SK-N-SH treated with all-trans-retinoic acid at 6 μM for 48 hours (cell line): Measurements from ENCODE around the gene ANKRA2.

ENCODE experiments used
- ATAC-seq: fragments of 200-7000 bp; cut with Tn5 transposase; 3 replicates; pipeline ENCODE4 v1.9.1; 2020; ENCODE audit warnings: mild to moderate bottlenecking, moderate library complexity
- ARNTL ChIP-seq: fragments of 450-650 bp; formaldehyde crosslinking; IDR thresholded peaks from 2 replicates; pipeline ENCODE4 v1.5.0; 2020; ENCODE audit warnings: low read depth, mild to moderate bottlenecking, moderate library complexity, borderline replicate concordance
- BACH2 ChIP-seq: fragments of 250-450 bp; sonication (Bioruptor Pico); IDR thresholded peaks from 2 replicates; pipeline ENCODE4 v1.9.0; 2021; ENCODE audit warnings: mild to moderate bottlenecking, borderline replicate concordance
- CREB5 ChIP-seq: fragments of 250-450 bp; sonication (Bioruptor Pico); IDR thresholded peaks from 2 replicates; pipeline ENCODE4 v1.5.1; 2020; ENCODE audit warnings: low read depth, mild to moderate bottlenecking, moderate library complexity
- CSDC2 ChIP-seq: fragments of 250-450 bp; sonication (Bioruptor Pico); IDR thresholded peaks from 2 replicates; pipeline ENCODE4 v1.5.0; 2020; ENCODE audit warnings: mild to moderate bottlenecking, moderate library complexity
- ESRRG ChIP-seq: fragments of 250-450 bp; sonication (Bioruptor Pico); IDR thresholded peaks from 2 replicates; pipeline ENCODE4 v1.6.1; 2021; ENCODE audit warnings: mild to moderate bottlenecking
- GLIS3 ChIP-seq: fragments of 250-450 bp; sonication (Bioruptor Pico); IDR thresholded peaks from 2 replicates; pipeline ENCODE4 v1.5.0; 2020; ENCODE audit warnings: mild to moderate bottlenecking, moderate library complexity
- ISL1 ChIP-seq: fragments of 250-450 bp; sonication (Bioruptor Pico); IDR thresholded peaks from 2 replicates; pipeline ENCODE4 v2.1.2; 2022; ENCODE audit warnings: mild to moderate bottlenecking, moderate library complexity
- OSR1 ChIP-seq: fragments of 250-450 bp; sonication (Bioruptor Pico); IDR thresholded peaks from 2 replicates; pipeline ENCODE4 v1.8.0; 2022; ENCODE audit warnings: moderate library complexity, mild to moderate bottlenecking, inconsistent platforms
- PATZ1 ChIP-seq: fragments of 250-450 bp; sonication (Bioruptor Pico); IDR thresholded peaks from 2 replicates; pipeline ENCODE4 v1.8.0; 2020; ENCODE audit warnings: mild to moderate bottlenecking, moderate library complexity, borderline replicate concordance
- POU6F1 ChIP-seq: fragments of 250-450 bp; sonication (Bioruptor Pico); IDR thresholded peaks from 2 replicates; pipeline ENCODE4 v1.8.0; 2021; ENCODE audit warnings: low read depth, mild to moderate bottlenecking, moderate library complexity, borderline replicate concordance
- PPARA ChIP-seq: fragments of 250-450 bp; sonication (Bioruptor Pico); IDR thresholded peaks from 2 replicates; pipeline ENCODE4 v1.5.0; 2020; ENCODE audit warnings: mild to moderate bottlenecking, borderline replicate concordance
- RARB ChIP-seq: fragments of 250-450 bp; sonication (Bioruptor Pico); IDR thresholded peaks from 2 replicates; pipeline ENCODE4 v1.8.0; 2021; ENCODE audit warnings: mild to moderate bottlenecking, moderate library complexity
- SNAI2 ChIP-seq: fragments of 250-450 bp; sonication (Bioruptor Pico); IDR thresholded peaks from 2 replicates; pipeline ENCODE4 v1.5.0; 2020; ENCODE audit warnings: mild to moderate bottlenecking, moderate library complexity
- TCF4 ChIP-seq: fragments of 250-450 bp; sonication (Bioruptor Pico); IDR thresholded peaks from 2 replicates; pipeline ENCODE4 v1.8.0; 2021; ENCODE audit warnings: mild to moderate bottlenecking, moderate library complexity, borderline replicate concordance
- TOX ChIP-seq: fragments of 250-450 bp; sonication (Bioruptor Pico); IDR thresholded peaks from 2 replicates; pipeline ENCODE4 v1.8.0; 2021; ENCODE audit warnings: mild to moderate bottlenecking, moderate library complexity, borderline replicate concordance
- ZC3H10 ChIP-seq: fragments of 250-450 bp; sonication (Bioruptor Pico); IDR thresholded peaks from 2 replicates; pipeline ENCODE4 v1.5.1; 2021; ENCODE audit warnings: mild to moderate bottlenecking, moderate library complexity
- ZFP3 ChIP-seq: fragments of 250-450 bp; sonication (Bioruptor Pico); IDR thresholded peaks from 2 replicates; pipeline ENCODE4 v1.5.0; 2020; ENCODE audit warnings: mild to moderate bottlenecking, moderate library complexity
- ZFP30 ChIP-seq: fragments of 450-650 bp; formaldehyde crosslinking; IDR thresholded peaks from 2 replicates; pipeline ENCODE4 v1.5.0; 2022; ENCODE audit warnings: mild to moderate bottlenecking, moderate library complexity
- ZNF565 ChIP-seq: fragments of 450-650 bp; formaldehyde crosslinking; conservative IDR thresholded peaks from 2 replicates; pipeline ENCODE4 v1.5.0; 2020; ENCODE audit warnings: low read depth, mild to moderate bottlenecking, moderate library complexity
- ZNF70 ChIP-seq: fragments of 450-650 bp; formaldehyde crosslinking; IDR thresholded peaks from 2 replicates; pipeline ENCODE4 v1.5.0; 2020; ENCODE audit warnings: mild to moderate bottlenecking, moderate library complexity
- ZNF8 ChIP-seq: fragments of 450-650 bp; formaldehyde crosslinking; IDR thresholded peaks from 2 replicates; pipeline ENCODE4 v1.5.0; 2020; ENCODE audit warnings: mild to moderate bottlenecking, moderate library complexity

Gene ANKRA2

GRCh38 chr5:73565139-73565968, at the start of gene ANKRA2, which contains the start of gene UTP15:
TSS of gene ANKRA2 (minus strand) at chr5:73565639. CDS start at chr5:73562881, 2,758 bp downstream.
TSS of gene UTP15 (plus strand) at chr5:73565743. CDS start at chr5:73567345, 1,602 bp downstream.
- TF ChIP-seq PPARA (no peak), ISL1 (CRISPR knock-in tag) (no peak), CSDC2 (CRISPR knock-in tag) (no peak), ARNTL (CRISPR knock-in tag) (no peak), PATZ1 (no peak), ZC3H10 (no peak), RARB (CRISPR knock-in tag) (no peak), ZFP3 (CRISPR knock-in tag) (no peak), OSR1 (no peak), CREB5 (CRISPR knock-in tag) (no peak), ZNF70 (CRISPR knock-in tag) (no peak), ZNF565 (no peak), ESRRG (CRISPR knock-in tag) (no peak), TCF4 (CRISPR knock-in tag) (no peak; the same call in 1 of the 2 replicates), BACH2 (CRISPR knock-in tag) (no peak), GLIS3 (CRISPR knock-in tag) (no peak), SNAI2 (no peak), TOX (CRISPR knock-in tag) (no peak)
- peak; percentile 92 for ATAC-seq

- TF ChIP-seq ZNF565, result no peak
- no peak for TF ChIP-seq OSR1
- TF ChIP-seq POU6F1 (CRISPR knock-in tag), result no peak
- TF ChIP-seq ZNF8 (CRISPR knock-in tag), result no peak
- TF ChIP-seq ESRRG (CRISPR knock-in tag), result no peak
- TF ChIP-seq PPARA, result no peak
- TF ChIP-seq ARNTL (CRISPR knock-in tag), result no peak
- no peak for TF ChIP-seq ISL1 (CRISPR knock-in tag)
- TF ChIP-seq CREB5 (CRISPR knock-in tag), result no peak
- no peak for TF ChIP-seq RARB (CRISPR knock-in tag)
- TF ChIP-seq, all 23 proteins: peak for 0
- ATAC-seq, result no peak
Observed at GRCh38 chr5:73615085-73615484, 49.6 kb upstream of the ANKRA2 start.

- TF ChIP-seq ISL1 (CRISPR knock-in tag) (no peak), ZNF8 (CRISPR knock-in tag) (no peak), POU6F1 (CRISPR knock-in tag) (no peak), ZFP30 (CRISPR knock-in tag) (no peak), PATZ1 (no peak), RARB (CRISPR knock-in tag) (no peak), PPARA (no peak), ZC3H10 (no peak), ZNF70 (CRISPR knock-in tag) (no peak), ESRRG (CRISPR knock-in tag) (no peak), ZNF565 (no peak)
- ATAC-seq, result no peak
Observed at GRCh38 chr5:73612799-73613198, 47.4 kb upstream of the ANKRA2 start.
